Stimulated activated CD8-positive, alpha-beta memory T cell treated with anti-CD3 and anti-CD28 coated beads, Interleukin-15, amount 100 ng/mL, for 4 hours (primary cell): Measurements from ENCODE around the gene GRPEL2.

Experiments used
- DNase-seq, 2 donors: peaks; one replicate each; pipeline ENCODE4 v3.0.0-alpha.2; 2020; ENCODE audit warnings: low read depth in 2 of 2

Gene GRPEL2

DNA sequence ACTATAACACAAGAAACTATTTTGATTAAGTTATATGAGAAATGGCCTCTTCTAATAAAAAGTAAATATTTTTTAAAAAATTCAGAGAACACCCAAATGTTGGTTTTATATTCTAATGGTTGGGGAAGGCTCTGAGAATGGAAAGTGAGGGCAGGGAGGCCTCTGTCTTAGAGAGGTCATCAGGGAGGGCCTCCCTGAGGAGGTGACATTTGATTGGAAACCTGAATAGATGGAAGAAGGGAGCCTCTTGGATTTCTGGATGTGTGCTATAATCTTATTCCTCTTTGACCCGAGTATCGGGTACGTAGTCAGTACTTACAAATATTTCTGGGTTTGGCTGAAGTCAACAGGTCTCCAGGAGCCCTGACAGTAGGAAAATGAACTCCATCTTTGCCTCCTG, 26.1 kb upstream of the GRPEL2 start:
- no peak for DNase-seq

DNA sequence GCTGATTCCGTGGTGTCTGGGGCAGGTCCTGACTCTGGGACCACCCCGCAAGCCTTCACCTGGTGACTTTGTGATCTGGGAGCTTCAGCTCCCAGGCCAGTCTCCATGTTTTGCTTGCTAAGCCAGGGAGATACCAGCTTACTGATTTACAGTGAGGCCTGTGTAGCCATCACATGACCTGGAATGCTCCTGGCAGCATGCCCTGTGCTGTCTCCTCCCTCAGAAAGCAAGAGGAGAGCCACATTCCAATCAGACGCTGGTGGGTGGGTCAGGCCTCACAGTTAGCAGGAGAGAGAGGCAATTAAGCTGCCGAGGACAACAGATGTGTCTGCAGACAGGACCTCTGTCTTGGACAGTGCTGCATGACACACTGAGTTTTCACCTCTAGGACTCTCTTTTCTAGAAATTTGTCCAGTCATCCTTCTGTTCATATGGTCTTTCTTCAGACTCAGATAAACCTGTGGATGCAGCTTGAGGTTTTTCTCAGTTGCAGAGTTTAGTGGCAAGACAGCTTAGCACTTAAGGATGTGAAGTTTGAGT, 24.4 kb upstream of the GRPEL2 start:
- no peak for DNase-seq

DNA sequence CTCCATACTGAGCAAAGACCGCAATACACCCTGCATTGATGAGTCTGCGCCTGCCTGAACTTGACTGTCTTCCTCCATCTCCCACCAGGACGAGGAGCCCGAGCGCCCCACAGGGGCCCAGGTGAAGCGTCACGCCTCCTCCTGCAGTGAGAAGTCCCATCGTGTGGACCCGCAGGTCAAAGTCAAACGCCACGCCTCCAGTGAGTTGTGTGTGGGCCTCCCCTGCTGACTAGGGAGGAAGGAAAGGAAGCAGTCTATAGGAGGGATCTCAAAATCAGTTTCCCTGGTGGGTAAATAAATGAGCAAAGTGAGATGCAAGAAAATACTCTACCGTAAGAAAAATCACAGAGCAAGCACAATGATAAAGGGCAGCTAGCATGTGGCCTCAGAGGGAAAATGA, 22.8 kb upstream of the GRPEL2 start:
- DNase-seq = no peak

DNA sequence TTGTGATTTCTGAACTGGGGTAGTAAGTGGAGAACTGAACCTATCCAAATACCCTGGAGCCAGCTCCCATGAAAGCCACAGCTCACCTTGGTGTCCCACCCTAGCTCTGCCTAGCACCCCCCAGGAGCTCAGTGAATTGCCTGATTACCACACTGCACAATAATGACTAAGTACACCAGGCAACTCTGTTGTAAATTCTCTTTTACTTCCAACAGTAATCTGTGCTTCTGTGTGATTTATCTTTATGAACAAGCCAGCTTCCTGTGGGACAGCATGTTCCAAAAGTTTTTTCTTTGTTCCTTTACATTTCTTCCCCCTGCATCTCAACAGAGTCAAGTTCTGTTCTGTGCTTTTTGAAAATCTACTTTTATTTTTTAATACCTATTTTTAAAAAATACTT, 22.1 kb upstream of the GRPEL2 start:
- DNase-seq = no peak

DNA sequence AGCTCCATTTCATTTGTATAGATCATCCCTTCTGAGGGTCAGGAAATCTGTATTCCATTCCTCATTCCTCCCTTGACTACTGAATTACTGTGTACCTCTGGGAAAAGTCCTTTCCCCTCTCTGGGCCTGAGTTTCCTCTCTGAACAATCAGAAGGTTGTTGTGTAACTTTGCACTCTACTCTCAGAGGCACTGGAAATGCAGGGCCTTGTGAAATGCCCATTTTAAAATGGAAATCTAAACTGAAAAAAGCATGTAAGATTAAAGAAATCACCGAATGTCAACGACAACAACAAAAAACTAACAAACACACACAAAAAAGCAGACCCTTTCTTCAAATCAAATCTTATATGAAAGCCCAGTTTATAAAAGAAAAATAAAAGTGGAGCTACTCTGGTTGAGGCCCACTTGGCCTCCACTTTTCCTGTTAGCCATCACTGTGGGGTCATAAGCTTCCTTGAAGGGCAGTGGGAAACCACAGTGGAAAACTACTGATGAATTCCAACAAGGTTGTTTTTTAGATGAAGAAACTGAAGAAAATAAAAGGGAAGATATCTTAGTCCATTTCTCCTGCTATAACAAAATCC, 21.6 kb upstream of the GRPEL2 start:
- DNase-seq = no peak

DNA sequence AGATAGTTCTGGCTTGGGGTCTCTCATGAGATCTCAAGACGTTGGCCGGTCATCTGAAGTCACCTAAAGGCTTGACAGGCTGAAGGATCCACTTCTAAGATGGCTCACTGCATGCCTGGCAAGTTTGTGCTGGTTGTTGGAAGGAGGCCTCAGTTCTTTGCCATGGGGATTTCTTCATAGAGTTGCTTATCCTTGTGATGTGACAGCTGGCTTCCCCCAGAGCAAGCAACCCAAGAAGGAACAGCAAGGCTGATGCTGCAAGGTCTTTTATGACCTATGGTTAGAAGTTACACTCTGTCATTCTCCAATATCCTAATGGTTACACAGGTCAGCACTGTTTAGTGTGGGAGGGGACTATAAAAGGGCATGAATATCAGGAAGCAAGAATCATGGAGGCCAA, 20.7 kb upstream of the GRPEL2 start:
- no peak for DNase-seq

DNA sequence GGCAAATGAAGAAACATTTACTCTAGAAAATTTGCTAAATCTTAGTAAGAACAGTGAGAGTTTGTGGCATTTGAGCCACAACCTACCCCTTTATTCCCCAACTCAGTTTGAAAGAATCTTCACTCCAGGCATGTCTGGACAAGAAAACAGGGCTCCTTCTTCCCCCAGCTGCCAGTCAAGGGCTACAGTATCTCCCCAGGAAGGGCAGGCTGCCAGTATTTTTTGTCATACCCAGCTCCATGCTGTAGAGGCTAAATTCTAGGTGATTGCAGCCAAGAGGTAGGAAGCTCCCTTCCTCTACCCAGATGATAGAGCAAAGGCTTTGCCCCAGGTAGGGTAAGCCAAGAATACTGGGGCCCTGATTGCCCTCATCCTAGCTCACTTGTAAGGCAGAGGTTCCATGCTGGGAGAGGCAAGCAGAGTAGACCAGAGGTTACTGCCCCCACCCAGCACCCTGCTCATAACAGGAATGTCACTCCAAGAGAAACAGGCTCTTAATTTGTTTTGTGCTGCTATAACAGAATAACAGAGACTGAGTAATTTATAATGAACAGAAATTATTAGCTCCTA, 20.0 kb upstream of the GRPEL2 start:
- no peak for DNase-seq

DNA sequence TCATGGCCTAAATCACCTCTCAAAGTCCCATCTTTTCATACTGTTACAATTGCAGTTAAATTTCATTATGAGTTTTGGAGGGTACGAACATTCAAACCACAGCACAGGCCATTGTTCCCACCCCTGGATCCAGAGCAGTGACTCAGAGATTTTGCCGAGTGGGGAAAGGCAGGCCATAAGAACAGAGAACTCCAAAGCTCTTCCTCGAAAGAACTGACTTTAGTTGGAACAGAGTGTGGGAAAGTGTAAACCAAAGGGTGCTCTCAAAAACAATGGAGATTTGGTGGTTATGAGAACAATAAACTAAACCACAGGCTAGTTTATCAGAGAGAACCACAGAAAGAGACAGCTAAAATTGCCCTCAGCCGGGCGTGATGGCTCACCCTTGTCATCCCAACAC, 19.4 kb upstream of the GRPEL2 start:
- no peak for DNase-seq

DNA sequence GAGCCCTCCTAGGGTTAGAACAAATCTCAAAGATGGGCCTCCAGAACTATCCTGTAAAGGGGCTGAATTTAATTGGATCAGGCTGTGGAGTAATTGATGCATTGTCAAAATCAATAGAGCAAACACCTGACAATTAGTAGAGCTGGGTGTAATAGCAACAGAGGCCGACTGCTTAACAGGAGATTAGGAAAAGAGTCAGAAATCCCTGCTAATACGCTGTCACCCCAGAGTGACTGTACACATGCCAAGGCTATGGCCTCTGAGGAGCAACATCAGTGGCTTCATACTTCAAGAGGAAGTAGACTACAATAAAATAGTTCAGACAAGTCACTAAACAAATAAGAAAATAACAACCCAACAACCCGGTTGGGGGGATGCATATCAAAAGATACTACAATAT, 18.7 kb upstream of the GRPEL2 start:
- no peak for DNase-seq

DNA sequence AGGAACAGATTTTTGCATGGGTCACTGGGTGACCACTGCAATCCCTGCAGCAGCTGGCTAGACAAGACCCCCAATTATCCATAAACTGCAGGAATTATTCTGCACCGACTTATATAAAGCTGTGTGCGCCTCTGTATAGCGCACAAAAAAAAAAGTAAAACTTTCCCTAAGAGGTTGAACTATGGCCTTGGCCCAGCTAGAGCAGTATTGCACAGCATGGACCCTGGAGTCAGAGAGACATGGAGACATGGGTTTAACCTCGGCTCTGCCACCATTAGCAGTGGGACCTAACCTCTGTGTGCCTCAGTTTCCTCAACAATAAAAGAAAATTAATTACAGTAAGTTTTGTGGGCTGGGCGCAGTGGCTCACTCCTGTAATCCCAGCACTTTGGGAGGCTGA, 17.1 kb upstream of the GRPEL2 start:
- no peak for DNase-seq

DNA sequence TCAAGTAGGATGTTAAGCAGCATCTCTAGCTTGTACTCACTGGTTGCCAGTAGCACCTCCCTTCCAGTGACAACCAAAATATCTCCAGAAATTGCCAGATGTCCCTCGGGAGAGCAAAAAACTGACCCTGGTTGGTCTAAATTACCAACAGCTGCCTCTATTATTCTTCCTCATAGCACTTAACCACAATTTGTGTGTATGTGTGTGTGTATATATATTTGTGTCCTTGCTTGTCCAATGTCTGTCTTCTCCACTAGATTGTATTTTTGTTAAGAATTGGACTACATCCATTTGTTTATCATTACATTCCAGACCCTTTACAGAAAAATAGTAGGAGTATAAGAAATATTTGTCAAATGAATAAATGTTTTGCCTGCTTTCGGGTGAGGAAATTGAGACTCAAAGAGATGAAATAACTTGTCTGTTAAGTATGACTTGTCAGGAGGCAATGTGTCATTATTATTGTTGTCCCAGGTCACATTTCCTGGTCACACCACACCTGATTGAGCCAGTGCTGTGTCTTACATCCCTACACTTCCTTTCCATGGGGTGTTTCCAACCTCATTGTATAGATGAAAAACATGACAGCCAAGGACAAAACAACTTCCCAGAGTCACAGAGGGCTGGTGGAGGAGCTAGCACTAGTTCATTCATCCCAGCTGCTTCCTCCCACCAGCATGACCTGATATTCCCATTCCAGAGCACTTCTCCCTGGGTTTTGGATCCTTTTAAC, 11.4 kb upstream of the GRPEL2 start:
- no peak for DNase-seq

DNA sequence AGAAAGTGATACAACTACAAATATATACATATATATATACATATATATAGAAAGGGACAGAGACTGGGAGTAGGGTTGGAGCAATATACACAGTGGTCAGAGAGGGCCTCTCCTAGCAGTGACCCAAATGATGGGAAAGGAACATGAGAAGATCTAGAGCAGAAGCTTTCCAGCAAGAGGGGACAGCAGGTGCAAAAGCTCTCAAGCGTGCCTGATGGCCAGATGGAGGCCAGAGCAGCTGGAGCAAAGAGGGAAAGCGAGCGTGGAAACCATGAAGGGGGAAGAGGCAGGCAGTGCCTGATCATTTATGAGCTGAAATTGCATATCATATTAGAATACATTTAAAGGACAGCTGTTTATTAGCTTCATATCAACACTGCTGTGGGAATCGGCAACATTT, 7.6 kb upstream of the GRPEL2 start:
- DNase-seq = no peak

DNA sequence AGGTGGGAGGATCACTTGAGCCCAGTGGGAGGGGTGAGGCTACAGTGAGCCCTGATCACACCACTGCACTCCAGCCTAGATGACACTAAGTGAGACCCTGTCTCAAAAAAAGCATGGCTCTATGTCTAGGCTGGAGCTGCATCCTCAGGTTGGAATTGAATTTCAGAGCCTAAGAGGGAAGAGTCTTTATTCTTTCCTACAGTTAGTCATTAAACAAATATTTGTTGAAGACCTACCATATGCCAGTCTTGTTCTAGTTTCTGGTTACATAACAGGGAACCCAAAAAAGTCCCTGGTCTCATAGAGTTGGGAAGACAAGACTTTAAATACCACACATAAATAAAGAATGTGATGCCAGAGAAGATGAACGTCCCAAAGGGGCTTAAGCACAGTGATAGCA, 6.9 kb upstream of the GRPEL2 start:
- no peak for DNase-seq

DNA sequence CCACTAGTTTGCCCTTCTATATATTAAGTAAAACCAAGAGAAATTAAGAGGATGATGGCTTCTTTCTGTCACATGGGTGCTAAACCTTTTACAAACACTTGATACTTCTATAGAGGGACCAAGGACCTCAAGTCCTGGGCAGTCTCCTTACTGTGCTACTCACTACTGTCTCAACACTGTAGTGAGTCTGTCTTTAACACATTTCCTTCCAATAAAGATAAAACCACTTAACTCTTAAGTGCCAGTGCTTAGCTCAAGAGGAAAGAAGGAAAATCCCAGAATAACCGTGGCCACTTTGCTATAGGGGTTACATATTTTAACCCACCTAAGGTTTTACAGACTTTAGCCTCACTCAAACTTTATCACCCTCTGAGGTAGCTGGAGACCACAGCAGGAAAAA, 4.4 kb upstream of the GRPEL2 start:
- DNase-seq = no peak

DNA sequence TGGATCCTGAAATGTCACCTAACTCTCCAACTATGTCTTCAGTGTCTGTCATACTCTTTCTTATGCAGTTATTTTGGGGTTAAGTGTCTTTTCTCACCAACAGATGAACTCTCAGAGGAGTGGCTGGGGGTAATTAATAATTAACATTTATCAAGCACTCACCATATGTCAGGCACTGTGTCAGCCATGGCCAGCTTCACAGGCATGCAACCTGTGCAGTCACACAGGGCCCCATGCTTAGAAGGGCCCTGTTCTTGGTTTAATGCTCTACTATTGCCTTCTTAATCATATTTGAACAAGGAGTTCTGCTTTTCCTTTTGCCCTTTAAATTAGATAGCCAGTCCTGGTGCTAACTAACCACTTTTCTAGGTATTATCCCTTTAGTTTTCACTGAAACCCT, 3.4 kb upstream of the GRPEL2 start:
- no peak for DNase-seq

DNA sequence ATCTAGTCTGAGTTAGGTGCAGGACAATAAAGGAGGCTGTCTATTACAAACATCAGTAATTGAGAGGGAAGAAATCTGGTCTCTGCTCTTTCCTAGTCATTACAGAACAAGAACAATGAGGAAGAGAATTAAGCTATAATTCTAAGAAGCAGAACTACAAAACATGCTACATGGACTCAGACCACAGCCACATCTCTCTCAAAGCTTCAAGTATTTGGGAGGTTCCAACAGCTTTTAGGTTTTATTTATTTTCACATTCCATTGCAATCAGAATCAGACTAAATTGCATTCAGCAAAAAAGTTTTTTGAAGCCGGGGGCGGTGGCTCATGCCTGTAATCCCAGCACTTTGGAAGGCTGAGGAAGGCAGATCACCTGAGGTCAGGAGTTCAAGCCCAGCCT, 1.1 kb upstream of the GRPEL2 start:
- no peak for DNase-seq

DNA sequence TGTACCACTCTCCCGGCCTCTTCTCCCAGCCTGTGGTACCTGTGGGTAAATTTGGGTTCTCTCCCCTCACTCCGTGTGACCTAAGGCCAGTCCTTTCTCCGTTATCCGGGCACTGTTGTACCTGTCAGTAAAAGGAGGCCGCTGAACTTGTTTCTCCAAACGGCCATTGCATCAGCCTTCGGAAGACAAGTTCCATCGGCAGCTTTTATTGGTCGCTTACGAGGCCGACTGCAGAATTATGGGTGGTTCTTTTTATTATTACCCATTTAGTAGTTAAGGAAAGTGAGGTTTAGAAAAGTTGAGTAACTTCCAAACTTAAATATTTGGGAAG, 558 bp downstream of the GRPEL2 start:
- no peak for DNase-seq

DNA sequence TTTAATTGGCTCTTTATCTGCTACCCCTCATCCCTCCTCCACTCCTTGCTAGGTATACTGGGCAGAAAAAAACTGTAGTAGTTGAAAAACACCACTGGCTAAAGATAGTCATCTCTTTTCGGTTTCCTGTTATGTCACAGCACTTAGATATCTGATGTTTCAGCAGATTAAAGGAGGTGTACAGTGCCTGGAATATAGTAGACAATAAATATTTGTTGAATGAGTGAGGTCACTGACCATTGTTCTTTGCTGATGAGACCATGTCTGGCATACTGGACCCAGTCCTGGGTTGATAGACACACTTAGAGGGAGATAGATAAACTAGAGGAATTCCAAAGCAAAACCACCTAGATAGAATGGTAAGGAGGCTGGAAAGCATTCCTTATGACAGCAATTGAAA, 3.2 kb downstream of the GRPEL2 start:
- no peak for DNase-seq

DNA sequence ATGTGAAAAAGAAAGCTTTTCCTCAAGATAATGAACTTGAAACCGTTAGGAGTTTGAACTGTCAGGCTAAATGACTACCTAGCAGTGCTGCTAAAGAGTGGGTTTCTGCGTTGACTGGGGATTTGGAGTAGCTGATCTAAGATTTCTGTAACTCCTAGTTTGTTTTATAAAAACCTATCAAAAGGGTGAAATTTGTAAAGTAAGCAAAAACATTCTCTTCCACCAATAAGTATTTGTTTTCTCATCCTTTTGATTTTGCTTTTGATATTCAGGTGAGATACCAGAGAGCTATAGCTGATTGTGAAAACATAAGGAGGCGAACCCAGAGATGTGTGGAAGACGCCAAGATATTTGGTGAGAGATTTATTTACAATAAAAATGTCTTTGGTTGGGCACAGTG, 4.1 kb downstream of the GRPEL2 start:
- DNase-seq = no peak

DNA sequence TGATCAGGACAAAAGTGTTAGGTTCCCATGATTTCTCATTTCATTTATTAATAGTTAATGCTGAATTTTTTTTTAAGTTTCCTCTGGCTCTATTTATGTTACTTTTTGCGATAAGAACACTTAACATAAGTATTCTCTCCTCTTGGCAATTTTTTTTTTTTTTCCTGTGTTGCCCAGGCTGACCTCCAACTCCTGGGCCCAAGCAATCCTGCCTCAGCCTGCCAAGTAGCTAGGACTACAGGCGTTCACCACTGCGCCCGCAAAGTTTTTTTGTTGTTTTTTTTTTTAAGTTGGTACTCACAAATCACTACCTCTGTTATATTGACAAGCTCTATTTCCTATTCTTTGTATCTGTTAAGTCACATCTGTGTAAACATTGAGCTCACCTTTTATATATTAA, 6.9 kb downstream of the GRPEL2 start:
- no peak for DNase-seq

DNA sequence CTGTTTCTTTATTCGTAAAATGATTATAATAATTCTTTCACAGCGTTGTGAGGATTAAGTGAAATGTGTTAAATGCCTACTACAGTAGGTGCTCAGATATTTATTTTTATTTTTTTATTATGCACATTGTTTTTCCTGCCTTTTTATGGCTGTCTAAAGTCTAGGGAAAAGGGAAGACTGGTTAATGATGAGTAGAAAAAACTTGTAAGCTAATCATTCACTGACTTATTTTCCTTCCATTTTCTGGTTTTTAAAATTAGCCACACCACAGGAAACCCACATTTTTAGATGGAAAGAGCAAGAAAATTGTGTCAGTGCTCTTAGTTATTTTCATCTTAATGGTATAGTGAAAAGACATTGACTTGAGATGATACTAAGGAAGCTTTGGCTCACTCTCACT, 8.6 kb downstream of the GRPEL2 start:
- DNase-seq = no peak

DNA sequence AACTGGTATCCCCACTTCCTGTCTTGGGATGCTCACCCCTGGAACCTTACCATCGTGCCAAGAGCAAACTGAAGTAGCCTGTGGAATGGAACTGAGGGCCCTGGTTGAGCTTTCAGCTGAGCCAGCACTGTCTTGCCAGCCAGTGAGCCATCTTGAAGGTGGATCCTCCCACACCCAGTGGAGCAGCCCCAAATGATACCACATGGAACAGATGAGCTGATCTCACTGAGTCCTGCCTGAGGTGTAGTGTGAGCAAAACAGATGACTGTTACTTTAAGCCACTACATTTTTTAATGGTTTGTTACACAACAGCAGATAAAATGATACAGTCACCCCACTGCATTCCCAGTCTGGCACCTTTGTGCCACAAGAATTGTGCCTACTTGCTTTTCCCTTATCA, 10.4 kb downstream of the GRPEL2 start:
- DNase-seq = no peak

DNA sequence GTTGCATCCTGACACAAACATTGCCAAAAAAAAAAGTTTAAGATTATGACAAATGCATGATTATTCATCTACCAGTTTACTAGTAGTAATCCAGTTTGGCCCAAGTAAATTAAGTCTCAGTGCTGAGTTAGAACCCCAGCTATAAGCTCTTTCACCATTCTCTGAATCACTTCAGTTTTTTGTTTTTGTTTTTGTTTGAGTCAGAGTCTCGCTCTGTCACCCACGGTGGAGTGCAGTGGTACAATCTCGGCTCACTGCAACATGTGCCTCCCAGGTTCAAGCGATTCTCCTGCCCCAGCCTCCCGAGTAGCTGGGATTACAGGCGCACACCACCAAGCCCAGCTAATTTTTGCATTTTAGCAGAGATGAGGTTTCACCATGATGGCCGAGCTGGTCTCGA, 11.1 kb downstream of the GRPEL2 start:
- DNase-seq = no peak
